HT1080 (cell line): ENCODE measurements around the gene DMKN. TPM values are rescaled to one million over a fixed set of nuclear protein-coding genes. Genes with fewer than 3 reads are reported as not detected.
A peak's percentile ranks its signal among the peaks of the same experiment; 100 is the strongest.
"Not testable (repeated sequence)": the region's sequence is repeated elsewhere in the genome, so short reads cannot be mapped to it uniquely, and the experiment has no call there.

ENCODE experiments used
- DNase-seq: peaks from one replicate; pipeline ENCODE4 v3.0.0-alpha.2; 2015; ENCODE audit warnings: low read depth
- total RNA-seq: library from RNA; depleted of rRNA; stranded (reverse); fragments of >200 nt; shearing (Covaris generic); gene quantifications from 2 replicates; pipeline ENCODE4 v1.2.3, GENCODE V29; 2014; rRNA removed

Gene DMKN
- total RNA-seq, 1 experiment from 2014 or later, result 34.4 TPM

DNA sequence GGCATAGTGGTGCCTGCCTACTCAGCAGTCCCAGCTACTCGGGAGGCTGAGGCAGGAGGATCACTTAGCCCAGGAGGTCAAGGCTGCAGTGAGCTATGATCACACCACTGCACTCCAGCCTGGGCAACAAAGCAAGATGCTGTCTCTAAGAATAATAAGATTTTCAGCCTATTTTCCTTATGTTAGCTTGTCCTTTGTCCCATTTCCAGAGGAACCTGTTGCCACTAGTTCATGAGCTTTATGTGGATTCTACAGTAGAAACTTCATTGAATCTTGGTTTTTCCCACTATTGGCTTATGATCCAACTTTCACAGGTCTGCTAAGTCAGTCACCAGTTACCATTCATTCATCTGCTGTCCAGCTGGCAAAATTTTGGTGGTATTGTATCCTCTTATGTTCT is 47.2 kb downstream of the DMKN start:
- no peak for DNase-seq

DNA sequence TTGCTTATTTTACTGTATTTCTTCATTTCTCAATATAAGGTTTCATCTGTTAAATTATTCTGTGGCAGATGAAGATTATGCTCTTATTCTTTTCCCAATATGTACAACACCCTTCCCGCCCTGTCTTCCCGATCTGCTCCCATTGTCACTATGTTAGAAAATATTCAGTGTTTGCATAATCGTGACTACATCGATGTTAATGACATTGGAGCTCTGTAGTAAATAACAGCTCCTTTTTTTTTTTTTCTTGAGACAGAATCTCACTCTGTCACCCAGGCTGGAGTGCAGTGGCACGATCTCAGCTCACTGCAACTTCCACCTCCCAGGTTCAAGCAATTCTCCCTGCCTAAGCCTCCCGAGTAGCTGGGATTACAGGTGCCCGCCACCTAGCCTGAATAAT is 50.5 kb downstream of the DMKN start:
- DNase-seq, result not testable (repeated sequence)

DNA sequence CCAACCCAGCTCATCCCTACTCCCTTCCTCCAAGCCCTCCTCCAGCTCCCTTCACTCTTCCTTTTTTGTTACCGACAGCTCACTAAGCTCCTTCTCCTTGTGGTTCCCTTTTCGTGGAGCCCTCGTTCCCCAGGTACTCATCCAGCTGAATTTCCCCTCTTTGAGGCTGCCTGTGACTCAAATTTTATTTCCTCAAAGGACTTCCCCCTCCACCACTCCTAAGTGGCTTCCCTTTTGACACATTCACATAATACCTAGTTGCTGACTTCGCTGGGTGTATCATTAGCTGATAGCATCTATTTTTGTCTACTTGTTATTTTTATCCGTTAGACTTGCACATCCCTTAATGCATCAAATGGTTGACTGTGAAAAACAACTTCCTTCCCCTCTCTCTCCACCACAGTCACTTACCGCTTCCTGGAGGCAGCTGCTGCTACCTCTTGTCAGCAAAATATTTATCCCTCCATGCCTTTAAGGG is 50.9 kb downstream of the DMKN start:
- DNase-seq, result no peak

DNA sequence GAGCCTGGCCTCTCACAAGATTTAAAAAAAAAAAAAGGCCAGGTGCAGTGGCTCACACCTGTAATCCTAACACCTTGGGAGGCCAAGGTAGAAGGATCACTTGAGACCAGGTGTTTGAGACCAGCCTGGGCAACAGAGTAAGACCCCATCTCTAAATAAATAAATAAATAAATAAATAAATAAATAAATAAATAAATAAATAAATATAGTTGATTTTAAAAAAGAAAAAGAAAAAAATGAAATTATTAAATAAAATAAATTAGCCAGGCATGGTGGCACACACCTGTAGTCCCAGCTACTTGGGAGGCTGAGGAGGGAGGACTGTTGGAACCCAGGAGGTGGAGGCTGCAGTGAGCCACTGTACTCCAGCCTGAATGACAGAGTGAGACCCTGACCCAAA is 51.7 kb downstream of the DMKN start:
- not testable (repeated sequence) for DNase-seq

DNA sequence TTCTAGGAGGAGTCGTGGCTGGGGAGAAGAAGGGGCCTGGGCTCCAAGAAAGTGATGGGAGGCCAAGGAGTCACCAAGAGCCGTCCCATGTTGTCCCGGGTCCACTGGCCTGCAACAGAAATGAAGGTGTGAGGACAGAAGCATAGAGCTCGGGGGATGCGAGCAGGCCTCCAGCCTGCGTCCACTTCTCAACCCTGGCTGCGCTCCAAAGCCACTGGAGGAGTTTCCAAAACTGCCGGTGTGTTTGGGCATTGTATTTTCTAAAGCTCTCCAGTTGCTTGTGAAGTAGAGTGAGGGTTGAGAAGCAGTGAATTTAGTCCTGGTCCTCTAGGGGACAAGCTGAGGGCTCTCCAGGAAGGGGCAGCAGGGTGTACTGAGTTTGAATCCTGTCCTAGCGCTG is 52.4 kb downstream of the DMKN start:
- no peak for DNase-seq

DNA sequence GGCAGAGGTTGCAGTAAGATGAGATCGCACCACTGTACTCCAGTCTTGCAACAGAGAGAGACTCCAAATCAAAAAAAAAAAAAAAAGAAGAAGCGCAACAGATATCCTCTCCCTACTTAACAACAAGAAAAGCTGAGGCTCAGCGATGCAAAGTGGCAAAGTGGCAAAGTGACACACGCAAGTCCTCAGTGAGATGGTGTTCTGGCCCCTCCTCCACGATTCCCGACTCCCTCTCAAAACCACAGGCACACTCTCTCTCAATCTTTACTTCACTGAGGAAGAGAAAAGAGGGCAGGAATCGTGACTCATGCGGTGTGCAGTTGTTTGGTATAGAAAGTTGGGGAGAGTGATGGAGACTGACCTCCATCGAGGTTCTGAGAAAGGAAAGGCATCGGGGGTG is 52.8 kb downstream of the DMKN start:
- DNase-seq, result peak; percentile 24

DNA sequence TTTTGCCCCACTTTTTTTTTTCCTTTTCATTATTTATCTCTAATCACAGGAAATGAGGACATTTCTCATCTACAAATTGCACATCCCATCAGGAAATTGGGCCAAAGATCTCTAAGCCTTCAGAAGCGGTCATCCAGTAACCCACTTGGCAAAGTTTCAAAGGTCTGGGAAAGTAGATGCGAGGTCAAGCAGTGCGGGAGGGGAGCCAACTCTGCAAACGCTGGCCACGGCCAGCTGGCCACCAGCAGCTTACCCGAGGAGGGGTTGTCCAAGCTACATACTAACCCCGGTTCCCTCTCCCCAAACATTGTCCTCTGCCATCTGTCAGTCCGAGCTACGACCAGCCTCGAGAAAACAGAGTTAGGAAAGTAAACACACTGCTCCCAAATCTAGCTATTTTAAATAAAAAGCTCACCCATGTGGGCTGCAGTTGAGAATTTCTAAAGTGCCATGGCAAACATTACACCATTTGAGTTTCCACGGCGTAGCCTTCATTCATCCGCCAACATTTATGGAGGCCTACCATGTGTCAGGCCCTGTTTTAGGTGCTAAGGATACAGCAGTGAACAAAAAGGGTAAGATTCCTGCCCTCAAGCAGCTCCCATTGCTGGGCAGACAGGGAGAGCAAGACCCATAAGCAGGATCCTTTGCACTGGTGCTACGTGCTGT is 53.9 kb downstream of the DMKN start:
- DNase-seq, result no peak

DNA sequence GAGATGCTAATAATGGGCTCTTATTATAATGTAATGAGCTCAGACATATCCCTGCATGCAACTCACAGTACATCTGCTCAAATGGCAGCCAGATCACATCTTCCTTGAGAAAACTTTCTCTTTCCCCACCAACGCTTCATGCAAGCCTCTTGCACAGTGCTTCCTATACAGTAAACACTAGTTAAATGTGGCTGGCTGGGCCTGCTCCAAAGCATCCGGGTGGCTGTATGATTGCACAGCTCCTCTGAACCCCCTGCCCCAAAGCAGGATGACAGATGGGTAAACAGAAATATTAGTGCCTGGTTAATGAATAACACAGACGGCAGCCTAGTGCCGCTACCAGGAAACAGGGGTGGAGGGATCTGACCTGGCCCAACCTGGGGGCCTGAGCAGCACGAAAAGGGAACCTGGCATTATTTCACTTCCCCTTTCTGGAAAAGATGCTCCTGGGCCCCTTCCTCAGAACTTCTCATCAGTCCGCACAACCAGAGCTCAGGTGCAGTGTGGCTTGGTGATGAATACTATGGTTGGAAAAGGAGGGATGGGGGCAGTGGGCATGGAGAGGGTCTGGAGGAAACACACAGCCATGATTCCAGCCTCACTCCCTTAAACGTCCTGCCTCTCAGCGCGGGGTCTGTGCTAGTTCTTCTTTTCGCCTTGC is 54.6 kb downstream of the DMKN start:
- DNase-seq, result no peak

DNA sequence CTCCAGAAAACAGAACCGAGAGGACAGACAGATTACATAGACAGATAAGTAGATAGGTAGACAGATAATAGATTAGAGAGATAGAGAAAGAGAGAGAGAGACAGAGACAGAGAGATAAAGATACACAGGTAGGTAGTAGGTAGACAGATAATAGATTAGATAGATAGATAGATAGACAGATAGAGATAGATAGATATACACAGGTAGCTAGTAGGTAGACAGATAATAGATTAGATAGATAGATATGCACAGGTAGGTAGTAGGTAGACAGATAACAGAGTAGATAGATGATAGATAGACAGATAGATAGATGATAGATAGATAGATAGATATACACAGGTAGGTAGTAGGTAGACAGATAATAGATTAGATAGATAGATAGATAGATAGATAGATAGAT is 55.3 kb downstream of the DMKN start:
- DNase-seq, result no peak

DNA sequence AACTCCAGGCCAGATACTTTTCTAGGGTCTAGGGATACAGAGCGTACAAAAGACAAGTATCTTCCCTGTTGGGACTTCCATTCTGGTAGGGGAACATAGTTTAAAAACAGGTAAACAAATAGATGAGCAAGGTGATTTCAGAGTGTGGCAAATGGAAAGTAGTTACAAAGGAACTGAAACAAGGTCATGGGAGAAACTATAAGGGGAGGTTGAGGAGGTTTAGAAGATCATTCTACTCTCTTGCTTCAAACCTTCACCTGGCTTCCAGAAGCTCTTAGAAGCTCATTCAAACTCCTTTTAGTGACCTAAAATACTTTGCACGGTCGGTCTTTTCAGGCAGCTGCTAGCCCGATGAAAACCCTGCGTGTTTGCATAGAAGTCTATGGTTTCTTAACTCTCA is 56.3 kb downstream of the DMKN start:
- DNase-seq, result no peak

DNA sequence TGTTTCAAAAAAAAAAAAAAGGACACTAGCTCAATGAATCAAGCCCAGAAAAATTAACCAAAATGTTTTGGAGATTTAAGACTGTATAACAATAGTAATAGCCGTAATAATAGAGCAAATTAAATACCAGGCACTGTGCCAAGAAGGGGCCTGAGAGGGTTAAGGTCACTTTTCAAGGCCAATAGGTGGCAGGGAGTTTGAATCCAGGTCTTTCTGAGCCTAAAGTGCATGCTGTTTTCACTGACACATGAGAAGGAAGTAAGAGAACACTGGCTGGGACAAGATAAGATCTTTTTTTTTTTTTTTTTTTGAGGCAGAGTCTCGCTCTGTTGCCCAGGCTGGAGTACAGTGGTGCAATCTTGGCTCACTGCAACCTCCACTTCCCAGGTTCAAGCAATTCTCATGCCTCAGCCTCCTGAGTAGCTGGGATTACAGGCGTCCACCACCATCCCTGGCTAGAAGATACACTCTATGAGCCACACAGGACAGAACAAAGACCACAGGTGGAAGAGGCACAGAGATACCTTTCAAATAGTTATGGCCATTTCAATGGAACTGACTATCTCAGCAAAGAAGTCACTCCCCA is 57.7 kb downstream of the DMKN start:
- no peak for DNase-seq

DNA sequence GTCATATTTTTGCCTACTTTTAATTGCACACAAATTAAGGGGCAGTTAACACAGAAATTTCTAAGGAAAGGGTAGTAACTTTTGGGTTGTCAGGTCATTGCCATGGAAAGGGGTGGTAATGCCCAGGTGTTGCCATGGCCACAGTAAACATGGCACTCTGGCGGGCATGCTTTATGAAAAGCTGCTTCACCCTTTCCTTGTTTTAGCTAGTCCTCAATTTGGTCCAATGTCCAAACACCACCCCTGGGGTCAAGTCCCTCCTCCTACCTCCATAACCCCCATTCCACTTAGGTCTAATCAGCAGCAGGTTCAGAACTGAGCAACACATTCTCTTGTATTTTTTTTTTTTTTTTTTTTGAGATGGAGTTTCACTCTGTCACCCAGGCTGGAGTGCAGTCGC is 58.8 kb downstream of the DMKN start:
- no peak for DNase-seq

DNA sequence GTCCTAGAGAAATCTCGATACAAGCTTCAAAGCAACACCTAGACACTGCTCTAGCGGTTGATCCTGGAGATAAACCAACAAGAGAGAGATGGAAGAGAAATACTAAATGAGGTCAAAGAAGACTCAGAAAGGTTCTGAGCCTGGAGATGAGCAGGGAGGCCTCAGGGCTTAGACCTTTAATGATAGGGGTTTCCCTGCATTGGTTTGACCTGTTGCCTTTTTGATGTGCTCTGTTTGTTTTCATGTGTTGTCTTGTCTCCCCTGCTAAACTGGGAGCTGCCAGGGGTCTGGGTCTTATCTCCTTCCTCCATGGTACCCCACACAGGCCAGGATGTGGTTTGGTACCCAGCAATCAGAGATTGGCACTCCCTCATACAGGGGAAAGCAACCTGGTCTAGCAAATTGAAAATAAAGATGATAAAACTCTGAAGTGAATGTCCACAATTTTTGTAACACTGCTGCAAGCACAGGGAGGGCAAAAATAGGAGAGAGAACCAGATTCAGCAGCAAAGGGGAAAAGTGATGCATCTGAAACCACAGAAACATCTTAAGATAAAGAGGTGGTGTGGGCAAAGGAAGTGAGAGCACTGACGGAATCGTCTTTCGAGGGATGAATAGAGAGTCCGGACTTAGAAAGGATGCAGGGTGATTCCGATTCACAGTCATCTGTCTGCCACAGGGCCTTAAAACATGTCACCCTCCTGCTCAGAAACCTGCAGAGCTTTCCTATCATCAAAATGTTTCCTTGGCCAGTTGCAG is 61.9 kb downstream of the DMKN start:
- DNase-seq, result no peak

DNA sequence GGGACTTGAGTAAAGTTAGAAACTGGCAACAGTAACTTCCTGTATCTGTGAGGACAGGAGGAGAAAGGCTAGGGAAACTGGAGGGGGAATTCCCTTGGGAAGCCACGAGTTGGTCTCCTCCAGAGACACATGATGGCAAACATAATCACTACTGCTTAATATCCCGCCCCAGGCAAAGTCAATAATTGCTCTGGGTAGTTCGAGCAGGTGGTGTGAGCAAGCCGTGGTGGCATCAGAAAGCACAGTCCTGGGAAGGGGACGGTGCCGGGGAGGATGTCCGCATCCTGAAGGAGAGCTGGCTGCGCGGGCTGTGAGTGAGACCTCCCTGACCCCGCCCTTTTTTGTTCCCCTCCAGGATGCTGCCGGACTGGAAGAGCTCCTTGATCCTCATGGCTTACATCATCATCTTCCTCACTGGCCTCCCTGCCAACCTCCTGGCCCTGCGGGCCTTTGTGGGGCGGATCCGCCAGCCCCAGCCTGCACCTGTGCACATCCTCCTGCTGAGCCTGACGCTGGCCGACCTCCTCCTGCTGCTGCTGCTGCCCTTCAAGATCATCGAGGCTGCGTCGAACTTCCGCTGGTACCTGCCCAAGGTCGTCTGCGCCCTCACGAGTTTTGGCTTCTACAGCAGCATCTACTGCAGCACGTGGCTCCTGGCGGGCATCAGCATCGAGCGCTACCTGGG is 63.9 kb downstream of the DMKN start:
- DNase-seq, result no peak

DNA sequence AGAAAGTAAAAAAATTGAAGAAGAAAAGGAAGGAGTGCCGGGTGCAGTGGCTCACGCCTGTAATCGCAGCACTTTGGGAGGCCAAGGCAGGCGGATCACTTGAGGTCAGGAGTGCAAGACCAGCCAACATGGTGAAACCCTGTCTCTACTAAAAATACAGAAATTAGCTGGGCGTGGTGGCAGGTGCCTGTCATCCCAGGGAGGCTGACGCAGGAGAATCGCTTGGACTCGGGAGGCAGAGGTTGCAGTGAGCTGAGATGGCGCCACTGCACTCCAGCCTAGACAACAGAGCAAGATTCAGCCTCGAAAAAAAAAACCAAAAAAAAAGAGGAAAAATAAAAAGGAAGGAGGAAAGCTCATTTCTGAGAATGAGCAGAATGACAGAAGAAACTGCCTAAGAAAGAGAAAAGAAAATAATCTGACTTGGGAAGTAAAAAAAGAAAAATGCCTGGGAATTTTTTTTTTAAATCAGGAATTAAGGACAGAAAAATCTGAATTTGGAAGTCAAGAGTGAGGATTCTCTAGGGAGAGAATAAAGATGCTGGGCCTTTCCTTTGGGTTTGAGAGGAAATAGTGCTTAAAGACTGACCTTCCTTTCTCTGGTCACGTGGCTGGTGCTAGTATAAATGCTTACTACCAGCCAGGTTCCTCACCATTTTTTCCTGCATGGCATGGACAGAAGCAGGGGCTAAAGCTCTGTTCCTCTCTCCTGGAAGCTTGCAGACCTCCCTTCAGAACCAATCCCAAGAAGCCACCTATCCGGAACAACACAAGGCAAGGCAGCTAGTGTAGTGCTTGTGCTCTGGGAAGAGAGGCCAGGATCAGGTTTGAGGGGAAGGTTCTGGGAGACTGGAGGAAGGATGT is 65.6 kb downstream of the DMKN start, which contains the start of gene FFAR2:
TSS of gene FFAR2 (plus strand) at position 652 of the 864 bp plus-strand sequence. CDS start 1,458 bp downstream, outside the sequence.
- DNase-seq, result no peak

Other genes starting within 250 kb of the DMKN start
- gene USF2, start 244.7 kb downstream of the DMKN start, total RNA-seq, result 106 and 129 TPM in 2 replicates
- not detected in 2 replicates for gene HAMP, start 231.1 kb downstream of the DMKN start, total RNA-seq
- gene MAG, start 221.5 kb downstream of the DMKN start, total RNA-seq, result not detected in 2 replicates
- gene CD22, start 184.5 kb downstream of the DMKN start, total RNA-seq, result 23.2 and 27.6 TPM in 2 replicates
- gene FFAR1, start 165.7 kb downstream of the DMKN start, total RNA-seq, result 0.06 TPM in 1 of 2 replicates, not detected in the other
- 0.11 TPM in 1 of 2 replicates, not detected in the other for gene FFAR3, start 155.2 kb downstream of the DMKN start, total RNA-seq
- not detected in 2 replicates for gene GPR42, start 142.6 kb downstream of the DMKN start, total RNA-seq
- not detected in 2 replicates for gene FFAR2, start 65.4 kb downstream of the DMKN start, total RNA-seq
- gene KRTDAP, start 23.2 kb downstream of the DMKN start, total RNA-seq, result not detected in 2 replicates
- 3.0 and 14.9 TPM in 2 replicates for gene SBSN, start 14.7 kb upstream of the DMKN start, total RNA-seq
- gene GAPDHS, start 19.8 kb upstream of the DMKN start, total RNA-seq, result not detected in 2 replicates
- 162 and 178 TPM in 2 replicates for gene TMEM147, start 32.0 kb upstream of the DMKN start, total RNA-seq
- gene ATP4A, start 50.0 kb upstream of the DMKN start, total RNA-seq, result not detected in 2 replicates
- gene PMIS2, start 72.5 kb upstream of the DMKN start, total RNA-seq, result not detected in 2 replicates
- gene HAUS5, start 99.1 kb upstream of the DMKN start, total RNA-seq, result 19.7 and 21.1 TPM in 2 replicates
- gene RBM42, start 115.4 kb upstream of the DMKN start, total RNA-seq, result 71.9 and 93.9 TPM in 2 replicates
- gene ETV2, start 128.1 kb upstream of the DMKN start, total RNA-seq, result 0.50 and 2.5 TPM in 2 replicates
- gene COX6B1, start 134.7 kb upstream of the DMKN start, total RNA-seq, result 551 and 688 TPM in 2 replicates
- not detected in 2 replicates for gene UPK1A, start 152.9 kb upstream of the DMKN start, total RNA-seq
- gene ZBTB32, start 190.9 kb upstream of the DMKN start, total RNA-seq, result not detected in 2 replicates
- gene KMT2B, start 204.4 kb upstream of the DMKN start, total RNA-seq, result 7.7 and 10.9 TPM in 2 replicates
- gene IGFLR1, start 228.8 kb upstream of the DMKN start, total RNA-seq, result 2.9 and 11.1 TPM in 2 replicates
- gene U2AF1L4, start 231.8 kb upstream of the DMKN start, total RNA-seq, result 8.4 and 13.3 TPM in 2 replicates
- 48.5 and 50.6 TPM in 2 replicates for gene PSENEN, start 232.0 kb upstream of the DMKN start, total RNA-seq
- gene LIN37, start 234.9 kb upstream of the DMKN start, total RNA-seq, result 4.5 and 5.4 TPM in 2 replicates
- 0.17 TPM in 1 of 2 replicates, not detected in the other for gene HSPB6, start 243.4 kb upstream of the DMKN start, total RNA-seq
- 8.6 and 10.8 TPM in 2 replicates for gene PROSER3, start 244.5 kb upstream of the DMKN start, total RNA-seq